Measurements from ENCODE around the gene ADM.

GRCh38 chr11:10311802-10312201 is 6.9 kb downstream of the ADM start:
- TF ChIP-seq CTCF (IDR thresholded peaks at IDR 0.05; ENCODE audit: low read length) (no peak), EZH2 (IDR thresholded peaks at IDR 0.05; ENCODE audit: borderline replicate concordance, low read length) (no peak)
